ENCODE results near the gene ERBB4. TPM values are rescaled to one million over a fixed set of nuclear protein-coding genes. Genes with fewer than 3 reads are reported as not detected.

ERBB4 gene
- total RNA-seq, 1 donor from 2014 or later, result 0.07 TPM

DNA sequence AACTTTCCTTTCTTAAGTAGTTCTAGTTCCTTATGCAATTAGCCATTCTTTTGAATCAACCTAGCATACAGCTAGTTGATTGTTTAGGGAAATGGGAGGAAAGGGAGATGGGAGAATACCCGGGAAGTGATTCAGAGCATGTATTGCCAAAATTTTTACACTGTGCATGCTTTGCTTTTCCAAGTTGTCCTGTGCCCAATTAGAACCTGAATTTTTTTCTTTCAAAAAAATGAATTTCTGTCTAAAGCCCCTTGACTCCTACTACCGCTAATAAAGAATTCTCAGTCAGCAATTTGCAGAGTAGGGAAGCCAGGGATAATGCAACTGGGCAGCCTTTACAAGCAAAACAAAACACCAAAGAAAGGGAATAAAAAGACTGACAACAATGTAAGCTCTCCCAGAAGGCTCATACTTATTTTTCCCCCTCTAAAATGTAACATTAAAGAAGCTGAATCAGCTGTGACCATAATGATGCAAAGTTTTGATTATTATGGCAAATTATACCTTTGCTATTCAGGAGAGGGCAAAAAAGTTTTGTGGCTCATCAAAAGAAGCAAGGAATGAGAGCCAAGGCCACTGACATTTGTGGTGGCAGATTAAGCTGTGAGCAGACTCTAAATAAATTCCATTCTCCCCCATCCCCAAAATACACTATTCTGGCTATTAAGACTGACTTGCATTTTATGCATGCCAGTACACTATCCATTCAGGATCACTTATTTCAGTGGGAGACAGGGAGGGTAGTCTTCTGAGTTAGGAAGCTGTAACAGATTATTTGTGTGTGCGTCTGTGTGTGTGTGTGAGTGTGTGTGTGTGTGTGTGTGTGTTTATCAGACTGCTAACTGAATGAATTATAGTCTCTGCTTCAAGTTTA lies 174.3 kb downstream of the ERBB4 start:
- no peak for DNase-seq (ENCODE audit: low read depth, low spot score)

DNA sequence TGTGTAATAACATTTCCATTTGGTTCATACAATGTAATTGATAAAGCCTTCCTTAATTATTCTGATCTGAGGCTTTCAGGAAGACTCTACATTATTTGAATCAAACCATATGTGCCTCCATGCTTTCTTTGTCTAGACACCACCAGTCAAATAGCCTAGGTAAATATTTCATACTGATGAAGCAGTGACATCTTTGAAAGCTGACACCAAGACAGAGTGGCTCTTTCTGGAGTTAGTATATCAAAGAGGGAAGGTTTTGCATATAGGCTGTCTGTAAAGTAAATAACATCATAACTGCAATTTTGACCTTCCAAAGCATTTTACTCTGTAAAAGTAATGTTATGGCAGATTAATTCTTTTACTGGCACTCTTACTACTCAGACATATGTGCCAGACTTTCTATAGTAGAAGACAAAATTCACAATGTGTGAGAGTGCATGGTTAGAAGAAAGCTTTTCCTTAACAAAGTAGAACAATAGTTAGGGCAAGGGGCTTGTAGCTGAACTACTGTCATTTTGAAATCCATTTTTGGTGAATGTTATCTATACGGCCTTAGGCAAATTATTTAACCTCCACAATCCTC lies 177.3 kb downstream of the ERBB4 start:
- no peak for DNase-seq (ENCODE audit: low read depth, low spot score)

- DNase-seq (ENCODE audit: low read depth, low spot score), result no peak
Observed at GRCh38 chr2:212360068-212360460, 178.5 kb downstream of the ERBB4 start.

GRCh38 chr2:212359425-212360067 lies 179.1 kb downstream of the ERBB4 start:
- DNase-seq (ENCODE audit: low read depth, low spot score), result no peak

- DNase-seq (ENCODE audit: low read depth, low spot score), result no peak
Observed at GRCh38 chr2:212357606-212358005, 181.0 kb downstream of the ERBB4 start.

DNA sequence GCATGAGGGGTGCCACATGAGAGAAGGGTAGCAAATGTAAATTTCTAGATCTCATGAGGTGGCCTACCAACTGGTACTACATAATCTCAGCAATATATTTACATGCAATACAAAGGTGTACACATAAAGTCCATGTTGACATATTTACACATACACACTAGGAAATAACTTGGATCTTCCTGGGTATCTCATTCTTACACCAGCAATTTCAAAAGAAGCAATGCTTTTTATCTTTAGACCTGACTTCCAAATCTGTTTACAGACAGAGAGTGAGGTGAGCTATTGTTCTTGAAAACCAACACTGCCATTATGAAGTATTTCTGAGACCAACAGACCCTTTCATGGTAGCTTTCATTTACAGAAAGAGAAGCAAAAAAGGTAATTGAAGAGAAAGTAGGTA lies 184.2 kb downstream of the ERBB4 start:
- no peak for DNase-seq (ENCODE audit: low read depth, low spot score)

GRCh38 chr2:212348501-212348900 lies 190.1 kb downstream of the ERBB4 start:
- DNase-seq (ENCODE audit: low read depth, low spot score), result no peak

DNA sequence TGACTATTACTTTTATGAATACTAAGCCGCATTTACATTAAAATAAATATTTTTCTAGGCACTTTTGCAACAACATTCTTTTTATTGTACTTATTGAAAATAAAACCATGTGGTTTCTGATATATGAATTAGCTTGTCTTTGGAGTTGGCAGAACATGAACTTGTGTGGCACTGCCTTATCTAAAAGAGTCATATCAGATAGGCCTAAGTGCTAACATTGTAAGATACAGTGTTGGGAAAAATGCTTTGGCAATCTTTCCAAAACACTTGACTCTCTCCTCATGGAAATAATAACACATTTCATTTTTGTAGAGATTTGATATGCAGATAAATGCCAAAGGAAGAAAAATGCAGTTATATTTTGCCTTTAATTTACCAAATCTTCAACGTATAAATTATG lies 191.7 kb downstream of the ERBB4 start:
- DNase-seq (ENCODE audit: low read depth, low spot score), result no peak

DNA sequence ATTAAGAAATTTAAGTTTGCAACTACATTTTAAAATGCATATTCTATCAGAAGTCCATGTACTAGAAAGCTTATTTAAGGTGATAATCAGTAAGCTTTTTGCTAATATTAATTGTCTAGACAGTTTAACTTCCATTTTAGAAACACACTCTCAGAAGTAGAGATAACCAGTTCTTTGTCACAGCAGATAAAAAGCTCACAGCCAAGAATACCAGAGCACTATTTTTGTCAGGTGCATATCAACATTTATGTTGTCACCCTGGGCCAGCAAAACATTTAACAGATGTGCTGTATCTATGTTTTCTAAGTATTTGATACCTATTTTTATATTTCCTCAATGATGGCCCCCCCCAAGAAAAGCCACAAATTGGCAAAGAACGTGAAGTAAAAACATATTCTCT lies 192.6 kb downstream of the ERBB4 start:
- DNase-seq (ENCODE audit: low read depth, low spot score), result no peak

- DNase-seq (ENCODE audit: low read depth, low spot score), result no peak
Observed at GRCh38 chr2:212344131-212344530, 194.5 kb downstream of the ERBB4 start.

DNA sequence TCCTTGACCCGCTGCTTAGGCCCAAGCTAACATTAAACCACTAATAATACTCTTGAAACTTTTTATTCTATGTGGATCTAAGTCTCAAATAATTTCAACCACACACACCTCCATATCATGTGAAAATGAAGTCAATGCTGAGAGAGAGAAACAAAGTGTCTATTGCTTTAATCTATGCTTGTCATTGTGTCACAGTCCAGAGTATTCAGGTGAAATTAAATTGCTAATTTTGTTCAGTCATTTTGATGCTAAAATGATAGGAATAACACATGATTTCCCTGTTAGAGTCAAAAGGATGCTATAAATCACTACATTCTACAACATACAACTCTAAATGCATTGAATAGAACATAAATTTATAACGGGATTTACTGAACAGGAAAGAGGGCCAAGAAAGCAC lies 195.4 kb downstream of the ERBB4 start:
- DNase-seq (ENCODE audit: low read depth, low spot score), result no peak

DNA sequence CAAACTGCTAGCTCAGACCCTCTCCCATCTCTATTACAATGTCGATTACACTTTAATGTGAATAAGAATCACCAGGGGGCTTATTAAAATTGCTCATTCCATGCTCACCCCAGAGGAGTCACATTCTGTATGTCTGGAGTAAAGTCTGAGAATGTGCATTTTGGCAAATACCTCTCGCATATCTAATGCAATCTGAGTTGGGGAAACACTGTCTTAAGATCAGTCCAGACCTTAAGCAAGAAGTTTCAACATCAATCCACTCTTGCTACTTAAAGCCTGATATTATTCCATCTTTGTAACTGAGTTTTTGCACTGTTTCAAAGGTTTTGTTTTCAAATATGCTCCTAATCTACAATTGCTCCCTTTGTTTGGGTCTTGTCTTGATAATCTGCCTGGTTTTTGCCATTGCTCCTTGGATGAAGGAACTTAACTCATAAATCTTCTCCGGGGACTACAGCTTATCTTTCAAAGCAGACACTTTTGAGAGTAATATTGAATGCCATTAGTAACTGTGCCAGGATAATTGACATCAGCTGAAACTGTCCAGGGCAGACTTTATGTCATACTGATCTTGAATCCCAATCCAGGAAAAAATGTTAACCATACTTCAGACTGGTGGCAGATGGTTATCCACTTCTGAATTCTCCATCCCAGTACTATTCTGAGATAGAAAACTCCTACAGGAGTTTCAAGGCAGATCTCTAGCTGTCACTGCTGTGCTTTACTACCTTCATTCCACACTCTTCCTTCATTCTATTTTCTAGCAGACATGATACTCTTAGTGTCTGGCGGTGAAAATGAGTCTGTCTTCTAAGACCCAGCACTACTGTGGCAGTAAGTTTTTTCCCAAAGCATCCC lies 200.9 kb downstream of the ERBB4 start:
- no peak for DNase-seq (ENCODE audit: low read depth, low spot score)

DNA sequence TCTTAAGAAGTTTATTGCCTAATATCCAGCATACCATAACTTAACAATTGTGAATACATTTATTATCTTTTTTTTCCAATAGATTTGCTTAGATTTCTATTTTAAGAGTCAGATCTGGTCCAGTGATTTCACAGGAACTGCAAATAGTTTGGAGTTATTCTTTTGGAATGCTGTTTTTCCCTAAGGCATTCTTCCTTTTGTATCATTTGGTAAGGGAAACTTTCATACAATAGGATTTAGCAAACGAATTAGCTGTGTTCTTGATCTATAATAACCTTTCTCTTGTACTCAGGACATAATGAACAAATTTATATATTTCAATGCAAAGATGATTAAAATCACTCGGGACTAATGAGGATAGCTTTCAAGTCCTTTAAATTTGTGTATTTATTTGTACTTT lies 201.6 kb downstream of the ERBB4 start:
- DNase-seq (ENCODE audit: low read depth, low spot score), result no peak

DNA sequence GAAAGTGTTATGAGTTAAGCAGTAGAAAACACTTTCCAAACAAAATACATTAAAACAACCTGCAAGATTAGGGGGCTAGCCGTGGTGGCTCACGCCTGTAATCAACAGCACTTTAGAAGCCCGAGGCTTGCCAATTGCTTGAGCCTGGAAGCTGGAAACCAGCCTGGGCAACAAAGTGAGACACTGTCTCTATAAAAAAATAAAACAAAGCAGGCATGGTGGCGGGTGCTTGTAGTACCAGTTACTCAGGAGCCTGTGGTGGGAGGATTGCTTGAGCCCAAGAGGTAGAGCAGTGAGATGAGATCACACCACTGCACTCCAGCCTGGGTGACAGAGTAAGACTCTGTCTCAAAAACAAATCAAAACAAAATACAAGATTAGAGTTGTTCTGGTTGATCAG lies 208.3 kb downstream of the ERBB4 start:
- no peak for DNase-seq (ENCODE audit: low read depth, low spot score)

DNA sequence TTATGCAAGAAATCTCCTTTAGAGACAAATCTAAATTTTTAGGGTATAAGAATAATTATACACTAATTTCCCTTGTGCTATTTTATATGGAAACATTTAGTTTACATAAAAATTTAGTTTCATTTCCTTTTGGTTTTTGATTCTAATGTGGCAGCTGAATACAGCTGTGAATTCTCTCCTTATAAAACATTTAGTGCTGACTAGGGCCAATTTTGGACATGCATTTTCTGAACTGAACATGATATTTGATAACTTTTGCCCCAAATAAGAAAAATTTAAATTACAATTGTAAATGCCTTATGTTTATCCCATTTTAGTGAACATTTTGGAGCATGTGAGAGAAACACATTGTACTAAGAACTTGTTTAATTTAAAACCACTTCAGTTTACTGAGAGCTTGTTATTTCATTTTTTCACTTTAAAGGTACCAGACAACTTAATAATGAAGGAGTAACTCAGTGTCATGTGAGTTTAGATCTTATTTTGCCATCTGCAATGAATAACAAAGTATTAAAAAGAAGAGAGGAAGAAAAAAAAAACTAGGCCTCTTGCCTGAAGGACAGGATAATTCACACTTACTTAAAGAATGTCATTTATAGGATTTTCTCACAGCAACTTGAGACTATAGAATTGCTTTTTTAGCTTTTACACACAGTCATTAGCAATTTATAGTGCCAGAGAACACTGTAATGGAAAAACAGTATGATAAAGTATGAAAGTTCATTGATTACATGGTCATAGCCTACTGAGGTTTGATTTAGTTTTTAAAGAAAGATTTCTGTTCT lies 209.7 kb downstream of the ERBB4 start:
- DNase-seq (ENCODE audit: low read depth, low spot score), result no peak

- DNase-seq (ENCODE audit: low read depth, low spot score), result no peak
Observed at GRCh38 chr2:212328136-212328535, 210.5 kb downstream of the ERBB4 start.

DNA sequence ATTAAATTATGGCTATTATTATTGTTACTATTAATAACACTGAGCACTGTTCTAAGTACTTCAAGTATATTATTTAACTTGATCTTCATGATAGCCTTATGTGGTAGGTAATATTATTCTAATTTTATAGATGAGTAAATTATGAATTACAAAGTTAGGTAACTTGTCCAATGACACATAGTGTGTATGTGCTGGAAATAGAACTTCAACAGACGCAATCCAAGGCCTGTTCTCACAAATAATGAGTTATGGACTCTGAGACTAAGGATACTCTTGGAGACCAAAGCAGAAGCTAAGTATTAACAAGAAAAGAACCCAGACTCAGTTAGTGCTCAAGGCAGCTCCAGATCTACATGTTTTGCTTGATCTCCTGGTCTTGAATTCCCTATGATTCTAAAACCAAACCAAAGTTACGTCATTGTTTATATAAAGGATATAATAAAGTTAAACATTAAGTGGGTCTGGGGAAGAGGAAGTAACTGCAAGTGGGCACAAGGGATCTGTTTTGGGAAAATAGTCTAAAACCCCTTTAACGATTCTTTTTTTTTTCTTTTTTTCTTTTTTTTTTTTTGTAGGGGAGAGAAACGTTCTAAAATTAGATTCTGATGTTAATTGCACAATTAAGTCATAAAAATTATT lies 211.3 kb downstream of the ERBB4 start:
- DNase-seq (ENCODE audit: low read depth, low spot score), result no peak

GRCh38 chr2:212318636-212319035 lies 220.0 kb downstream of the ERBB4 start:
- DNase-seq (ENCODE audit: low read depth, low spot score), result no peak

DNA sequence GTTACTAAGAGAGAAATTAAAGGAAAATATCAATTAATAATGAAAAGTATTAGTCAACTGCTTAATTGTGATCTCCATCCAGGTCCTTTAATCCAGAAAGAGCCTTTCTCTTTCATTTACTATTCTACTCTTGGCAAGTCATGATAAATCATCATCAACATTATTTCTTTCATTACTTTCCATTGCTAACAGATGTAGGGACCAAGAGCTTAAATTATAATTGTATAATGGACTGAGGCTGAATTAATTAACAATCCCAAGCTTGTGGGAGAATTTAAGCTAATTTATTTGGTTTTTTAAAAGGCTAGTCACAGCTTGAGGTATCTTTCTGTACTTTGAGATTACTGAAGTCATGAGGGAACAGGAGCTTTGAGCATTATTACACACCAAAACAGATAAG lies 223.9 kb downstream of the ERBB4 start:
- DNase-seq (ENCODE audit: low read depth, low spot score), result no peak

DNA sequence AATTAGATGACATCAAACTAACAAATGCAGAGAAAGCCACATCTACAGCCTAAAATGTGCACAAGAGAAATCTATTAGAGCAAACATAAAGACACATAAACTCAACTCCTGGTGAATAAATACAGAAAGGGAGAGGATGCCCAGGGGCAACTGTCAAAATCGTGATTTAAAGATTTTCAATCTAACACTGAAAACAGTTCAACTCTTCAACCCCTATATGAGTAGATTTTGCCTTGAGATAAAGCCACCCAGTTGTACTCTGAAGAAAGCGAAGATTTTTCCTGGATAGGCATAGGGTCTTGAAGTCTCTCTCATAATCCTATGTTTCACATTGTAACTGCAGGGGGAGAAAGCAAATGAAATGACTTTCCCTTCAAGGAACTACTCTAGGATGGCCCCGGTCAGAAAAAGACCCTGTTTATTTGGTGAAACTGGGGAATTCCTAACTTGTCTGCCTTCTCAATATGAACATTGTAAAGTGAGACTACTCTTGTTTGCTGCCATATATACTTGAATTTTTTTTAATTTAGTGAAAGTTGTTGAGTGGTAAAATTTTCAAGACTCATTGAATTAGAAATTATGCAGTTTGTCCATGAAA lies 226.7 kb downstream of the ERBB4 start:
- no peak for DNase-seq (ENCODE audit: low read depth, low spot score)
